H1 (cell line): ENCODE results near the gene ASCL2. TPM values are rescaled to one million over a fixed set of nuclear protein-coding genes. Genes with fewer than 3 reads are reported as not detected.

ENCODE experiments used
- CHD2 ChIP-seq: IDR thresholded peaks from 2 replicates; pipeline ENCODE4 v1.6.1; 2012; ENCODE audit warnings: low read length, improper control_type of control experiment
- JUN ChIP-seq: IDR thresholded peaks from 2 replicates; pipeline ENCODE4 v1.6.1; 2011; ENCODE audit warnings: low read depth, mild to moderate bottlenecking, improper control_type of control experiment, low read length
- RBBP5 ChIP-seq: IDR thresholded peaks from 2 replicates; pipeline ENCODE4 v1.7.1; 2012; ENCODE audit warnings: low read depth, mild to moderate bottlenecking, inconsistent platforms, low read length, moderate library complexity, borderline replicate concordance
- RFX5 ChIP-seq: IDR thresholded peaks from 2 replicates; pipeline ENCODE4 v1.6.1; 2011; ENCODE audit warnings: low read depth, low read length, improper control_type of control experiment, borderline replicate concordance
- RXRA ChIP-seq: IDR thresholded peaks from 2 replicates; pipeline ENCODE4 v1.6.1; 2011; ENCODE audit warnings: low read depth, mild to moderate bottlenecking, low read length, moderate library complexity; ENCODE audit not compliant: insufficient read depth
- polyA plus RNA-seq, 7 experiments: library from polyadenylated mRNA; depleted of rRNA in 3 of 7; stranded (reverse) in 5 of 7; unstranded in 2 of 7; fragments of >200 nt in 5 of 7; fragments of 200-250 nt in 2 of 7; gene quantifications; 1 replicate in 5 of 7; 2 replicates in 1 of 7; 4 replicates in 1 of 7; pipeline versions ENCODE4 v1.2.1 to v1.2.3, GENCODE V29; 2011 to 2013; ENCODE audit warnings: missing spikeins in 2 of 7, mixed read lengths in 2 of 7
- total RNA-seq: library from RNA; stranded (reverse); fragmentation: NEBNext Ultra II Directional; extraction: Animal tissue kit (Norgen Biotek cat#: 25700); gene quantifications from 2 replicates; pipeline ENCODE4 v1.2.1, GENCODE V29; 2021

ASCL2 gene
- total and polyA plus RNA-seq, 2 of the 8 experiments (the other 6 are each of a cell fraction or from before 2014, with no cell fraction given): 0.51 to 0.56 TPM

GRCh38 chr11:2248762-2249161, 21.6 kb downstream of the ASCL2 start (continued):
- TF ChIP-seq RXRA: no peak
- TF ChIP-seq JUN: no peak
- TF ChIP-seq CHD2: no peak
- no peak for TF ChIP-seq RFX5
- TF ChIP-seq RBBP5: no peak
- TF ChIP-seq, all 59 proteins: peak for 0
